DOHH2 (cell line): ENCODE measurements around the gene PDGFB.

Experiments
- CTCF ChIP-seq: fragments of 200-600 bp; sonication (generic); IDR thresholded peaks from one replicate; pipeline ENCODE4 v1.5.1; 2014; ENCODE audit warnings: antibody characterized with exemption, mild to moderate bottlenecking, low read depth, low read length; ENCODE audit not compliant: poor library complexity, severe bottlenecking
- EZH2phosphoT487 ChIP-seq: fragments of 200-600 bp; sonication (generic); IDR thresholded peaks from 2 replicates; pipeline ENCODE4 v1.6.1; 2017; ENCODE audit warnings: borderline replicate concordance, mild to moderate bottlenecking, antibody characterized with exemption, low read length, moderate library complexity, mixed read lengths

- TF ChIP-seq CTCF, result no peak
- no peak for TF ChIP-seq EZH2phosphoT487
Measured at GRCh38 chr22:39254789-39255298, 10.1 kb upstream of the PDGFB start.
